Gastroesophageal sphincter (tissue), 3 donors: Measurements from ENCODE around the gene NDUFA3.

ENCODE experiments used
- EP300 ChIP-seq: sonication (generic); formaldehyde crosslinking; IDR thresholded peaks from one replicate; pipeline ENCODE4 v1.6.1; 2017; ENCODE audit warnings: antibody characterized with exemption, mild to moderate bottlenecking
- POLR2A ChIP-seq, 2 donors: fragments of 450-650 bp; IDR thresholded peaks; one replicate each; pipeline ENCODE4 v1.6.1; 2017; ENCODE audit warnings: antibody characterized with exemption in 2 of 2, mild to moderate bottlenecking in 2 of 2, moderate library complexity in 1 of 2
- POLR2AphosphoS5 ChIP-seq: sonication (generic); formaldehyde crosslinking; IDR thresholded peaks from one replicate; pipeline ENCODE4 v1.6.1; 2017; ENCODE audit warnings: antibody characterized with exemption
- TF ChIP-seq, protein P1 (sequence below), 4 experiments: fragments of 200-600 bp in 2 of 4; fragments of 450-650 bp in 2 of 4; sonication (generic) in 1 of 4; IDR thresholded peaks; one replicate each; pipeline ENCODE4 v1.5.1; 2017 to 2019; ENCODE audit warnings: antibody characterized with exemption in 4 of 4, mild to moderate bottlenecking in 2 of 4, moderate library complexity in 2 of 4

DNA sequence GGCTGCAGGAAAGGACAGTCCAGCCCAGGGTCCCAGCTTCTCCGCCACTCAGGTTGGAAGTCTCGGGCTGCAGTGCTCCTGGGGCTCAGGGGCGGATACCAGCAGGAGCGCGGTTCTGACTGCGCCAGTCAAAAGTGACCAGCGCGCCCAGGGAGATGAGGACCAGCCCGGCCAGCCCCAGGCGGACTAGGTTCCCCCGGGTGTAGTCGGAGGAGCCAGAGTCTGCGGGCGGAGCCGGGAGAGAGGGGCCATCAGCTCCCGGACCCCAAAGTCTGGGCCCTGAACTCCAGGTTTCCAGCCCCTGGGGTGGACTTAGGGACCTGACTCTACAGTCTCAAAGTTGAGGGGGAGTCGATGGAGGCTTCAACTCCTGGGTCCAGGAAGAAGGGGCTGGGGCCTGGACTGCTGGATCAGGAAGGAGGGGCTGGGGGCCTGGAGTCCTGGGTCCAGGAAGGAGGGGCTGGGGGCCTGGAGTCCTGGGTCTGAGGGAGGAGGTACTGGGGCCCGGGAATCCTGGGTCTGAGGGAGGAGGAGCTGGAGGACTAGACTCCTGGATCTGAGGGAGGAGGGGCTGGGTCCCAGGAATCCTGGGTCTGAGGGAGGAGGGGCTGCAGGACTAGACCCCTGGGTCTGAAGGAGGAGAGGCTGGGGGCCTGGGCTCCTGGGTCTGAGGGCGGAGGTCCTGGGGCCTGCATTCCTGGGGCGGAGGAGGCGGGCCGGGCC lies 7.4 kb upstream of the NDUFA3 start:
- TF ChIP-seq EP300 (no peak), POLR2A (IDR thresholded peaks at IDR 0.05) (no peak), POLR2AphosphoS5 (no peak)
- TF ChIP-seq, protein P1, sequence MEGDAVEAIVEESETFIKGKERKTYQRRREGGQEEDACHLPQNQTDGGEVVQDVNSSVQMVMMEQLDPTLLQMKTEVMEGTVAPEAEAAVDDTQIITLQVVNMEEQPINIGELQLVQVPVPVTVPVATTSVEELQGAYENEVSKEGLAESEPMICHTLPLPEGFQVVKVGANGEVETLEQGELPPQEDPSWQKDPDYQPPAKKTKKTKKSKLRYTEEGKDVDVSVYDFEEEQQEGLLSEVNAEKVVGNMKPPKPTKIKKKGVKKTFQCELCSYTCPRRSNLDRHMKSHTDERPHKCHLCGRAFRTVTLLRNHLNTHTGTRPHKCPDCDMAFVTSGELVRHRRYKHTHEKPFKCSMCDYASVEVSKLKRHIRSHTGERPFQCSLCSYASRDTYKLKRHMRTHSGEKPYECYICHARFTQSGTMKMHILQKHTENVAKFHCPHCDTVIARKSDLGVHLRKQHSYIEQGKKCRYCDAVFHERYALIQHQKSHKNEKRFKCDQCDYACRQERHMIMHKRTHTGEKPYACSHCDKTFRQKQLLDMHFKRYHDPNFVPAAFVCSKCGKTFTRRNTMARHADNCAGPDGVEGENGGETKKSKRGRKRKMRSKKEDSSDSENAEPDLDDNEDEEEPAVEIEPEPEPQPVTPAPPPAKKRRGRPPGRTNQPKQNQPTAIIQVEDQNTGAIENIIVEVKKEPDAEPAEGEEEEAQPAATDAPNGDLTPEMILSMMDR (IDR thresholded peaks at IDR 0.05), result no peak
